Aorta (tissue), 5 donors: ENCODE data around the gene FMN2. TPM values are rescaled to one million over a fixed set of nuclear protein-coding genes. Genes with fewer than 3 reads are reported as not detected.

Source experiments
- ATAC-seq: fragments of 200-7000 bp; cut with Tn5 transposase; one replicate; pipeline ENCODE4 v1.9.1; 2022; ENCODE audit warnings: moderate library complexity; ENCODE audit not compliant: low FRiP score
- DNase-seq, 2 donors: peaks; one replicate each; pipeline ENCODE4 v3.0.0-alpha.2; 2020
- H3K27ac ChIP-seq, 2 donors: one replicate each; pipeline ENCODE4 v1.5.1; 2013; ENCODE audit warnings: low read length in 2 of 2, mild to moderate bottlenecking in 2 of 2, moderate library complexity in 2 of 2, control low read depth in 1 of 2, inconsistent platforms in 1 of 2, low read depth in 1 of 2
- H3K27me3 ChIP-seq, 2 donors: one replicate each; pipeline ENCODE4 v1.6.1; 2013; ENCODE audit warnings: control low read depth in 1 of 2, low read length in 1 of 2, mild to moderate bottlenecking in 1 of 2, moderate library complexity in 1 of 2; ENCODE audit not compliant: insufficient read depth in 2 of 2, control insufficient read depth in 1 of 2
- H3K36me3 ChIP-seq, 2 donors: one replicate each; pipeline ENCODE4 v1.6.1; 2013; ENCODE audit warnings: control low read depth in 1 of 2, low read length in 1 of 2, mild to moderate bottlenecking in 1 of 2; ENCODE audit not compliant: insufficient read depth in 2 of 2, control insufficient read depth in 1 of 2
- H3K4me1 ChIP-seq, 2 donors: one replicate each; pipeline ENCODE4 v1.6.1; 2013; ENCODE audit warnings: low read length in 2 of 2, control low read depth in 1 of 2, mild to moderate bottlenecking in 1 of 2, moderate library complexity in 1 of 2; ENCODE audit not compliant: insufficient read depth in 2 of 2, control insufficient read depth in 1 of 2
- H3K4me3 ChIP-seq, 2 donors: one replicate each; pipeline ENCODE4 v1.5.1; 2013; ENCODE audit warnings: low read length in 2 of 2, control low read depth in 1 of 2, mild to moderate bottlenecking in 1 of 2
- H3K9me3 ChIP-seq: one replicate; pipeline ENCODE4 v1.6.1; 2013; ENCODE audit warnings: mild to moderate bottlenecking, low read length; ENCODE audit not compliant: control insufficient read depth
- WGBS, 2 donors: extraction: QIAGEN DNeasy Blood & Tissue Kit; methylation state at CpG; one replicate each; pipeline ENCODE4 v1.1.7; 2013; 5-methylcytosine and 5-hydroxymethylcytosine counted together
- intact Hi-C, 2 donors: fragments of 100-400 bp; cut with DNase I; formaldehyde crosslinking; loops; one replicate each; pipeline versions ENCODE4 v1.14.2 to v1.15.0; 2022
- polyA plus RNA-seq, 2 donors: library from polyadenylated mRNA; stranded (reverse); fragments of 200-250 nt; gene quantifications; one replicate each; pipeline ENCODE4 v1.2.3, GENCODE V29; 2013
- total RNA-seq, 2 donors: library from RNA; stranded (reverse); fragmentation: NEBNext Ultra II Directional; extraction: Animal tissue kit (Norgen Biotek cat#: 25700); gene quantifications; one replicate each; pipeline ENCODE4 v1.2.1, GENCODE V29; 2021
- donor health status: healthy with polysubstance abuse.
- donor health status: Bipolar disorder and iron deficiency.
- donor health status: DM: no; HTN: no; CAD: no.
- donor health status: DM: no; HTN: no; CAD: no.
- donor health status: DM: yes; HTN: yes; CAD: no.

The FMN2 gene
- total and polyA plus RNA-seq, 4 donors: 0.10 to 1.1 (median 0.91) TPM

GRCh38 chr1:240343966-240344365, 252.3 kb downstream of the FMN2 start:
- Histone ChIP-seq H3K27me3 (no peaks in the 10 kb centered on the region), H3K9me3 (no peaks in the 10 kb centered on the region), H3K27ac (no peak overlapping the region), H3K36me3 (no peaks in the 10 kb centered on the region), H3K4me3 (no peak overlapping the region), H3K4me1 (no peaks in the 10 kb centered on the region)
- no peak for ATAC-seq
- no peak for DNase-seq
- intact Hi-C loops: no loop called here

- intact Hi-C loops: no loop called here
- H3K27ac ChIP-seq: no peak overlapping the region
Measured at GRCh38 chr1:240344918-240345317, 253.2 kb downstream of the FMN2 start.

DNA sequence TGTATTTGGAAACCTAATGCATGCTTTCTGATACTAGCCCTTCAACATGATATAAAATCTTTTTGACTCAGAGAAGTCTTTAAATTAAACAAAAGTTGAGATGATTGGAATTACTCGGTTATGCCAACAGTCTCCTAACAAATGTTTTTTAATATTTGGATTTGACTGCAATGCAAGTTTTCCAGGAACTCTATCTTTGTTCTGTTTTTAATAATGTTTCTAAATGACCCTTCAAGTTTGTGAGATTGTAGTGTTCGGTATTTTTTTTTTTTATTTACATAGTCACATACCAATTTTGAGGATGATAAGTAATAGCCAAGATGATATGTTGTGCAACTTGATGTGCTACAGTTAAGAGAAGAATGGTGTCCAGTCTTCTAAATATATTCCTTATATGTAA, 258.0 kb downstream of the FMN2 start:
- Histone ChIP-seq H3K36me3 (no peaks in the 10 kb centered on the region), H3K4me3 (no peak overlapping the region), H3K4me1 (no peaks in the 10 kb centered on the region), H3K27ac (no peak overlapping the region), H3K27me3 (no peaks in the 10 kb centered on the region), H3K9me3 (no peaks in the 10 kb centered on the region)
- intact Hi-C loops: no loop called here
- DNase-seq: no peak
- WGBS, 2 donors: 14 to 19% methylated on average over 2 of the region's 2 CpGs
- no peak for ATAC-seq

More at GRCh38 chr1:240344918-240345317, 253.2 kb downstream of the FMN2 start:
- no peaks in the 10 kb centered on the region for H3K36me3 ChIP-seq
- H3K4me3 ChIP-seq: no peak overlapping the region
- no peaks in the 10 kb centered on the region for H3K27me3 ChIP-seq
- no peaks in the 10 kb centered on the region for H3K4me1 ChIP-seq
- DNase-seq (no peak), ATAC-seq (no peak)
- no peaks in the 10 kb centered on the region for H3K9me3 ChIP-seq

DNA sequence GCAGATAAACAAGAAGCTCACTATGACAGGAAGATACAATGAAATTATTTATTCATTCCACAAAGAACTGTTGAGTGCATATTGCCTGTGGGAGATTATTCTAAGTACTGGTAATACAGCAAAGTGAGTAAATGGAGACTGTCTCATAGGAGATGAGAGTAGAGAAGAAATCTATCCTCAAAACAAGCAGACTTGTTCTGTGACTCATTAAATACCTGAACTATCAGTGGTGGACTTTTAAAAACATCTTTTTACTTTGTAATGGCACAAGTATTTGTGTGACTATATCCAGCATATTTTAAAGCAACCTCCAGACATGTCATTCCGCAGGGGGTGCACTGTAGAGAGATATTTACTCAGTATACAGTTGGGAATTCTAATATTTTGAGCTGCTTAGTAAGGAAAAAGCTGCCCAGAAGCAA, 259.2 kb downstream of the FMN2 start:
- no peak overlapping the region for H3K27ac ChIP-seq
- H3K36me3 ChIP-seq: no peaks in the 10 kb centered on the region
- H3K9me3 ChIP-seq: no peaks in the 10 kb centered on the region
- no peak for ATAC-seq
- no peaks in the 10 kb centered on the region for H3K4me1 ChIP-seq
- intact Hi-C loops: no loop called here
- H3K27me3 ChIP-seq: no peaks in the 10 kb centered on the region
- DNase-seq: no peak
- WGBS, 2 donors: 44 to 55% methylated on average over 1 of the region's 1 CpG
- H3K4me3 ChIP-seq: no peak overlapping the region

DNA sequence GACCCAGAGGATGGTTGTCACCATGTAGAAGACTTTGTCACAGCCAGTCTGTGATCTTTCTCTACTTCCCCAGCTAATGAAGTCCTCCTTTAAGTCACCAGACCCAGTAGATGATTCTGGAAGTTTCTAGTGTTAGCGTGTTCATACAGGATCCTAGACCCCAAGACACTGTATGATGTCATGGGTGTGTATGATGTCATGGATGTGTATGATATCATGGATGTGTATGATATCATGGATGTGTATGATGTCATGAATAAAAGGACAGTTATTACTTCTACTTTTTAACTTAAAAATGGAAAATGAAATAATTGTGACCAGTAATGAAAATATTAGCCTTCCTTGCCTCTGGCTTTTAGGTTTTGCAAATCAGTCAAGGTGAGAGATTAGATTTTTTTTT, 260.0 kb downstream of the FMN2 start:
- Histone ChIP-seq H3K4me3 (no peak overlapping the region), H3K4me1 (no peaks in the 10 kb centered on the region), H3K36me3 (no peaks in the 10 kb centered on the region), H3K9me3 (no peaks in the 10 kb centered on the region), H3K27ac (no peak overlapping the region), H3K27me3 (no peaks in the 10 kb centered on the region)
- WGBS, 2 donors: 93 to 100% methylated on average over 1 of the region's 1 CpG
- DNase-seq (no peak), ATAC-seq (no peak)
- intact Hi-C loops: no loop called here

DNA sequence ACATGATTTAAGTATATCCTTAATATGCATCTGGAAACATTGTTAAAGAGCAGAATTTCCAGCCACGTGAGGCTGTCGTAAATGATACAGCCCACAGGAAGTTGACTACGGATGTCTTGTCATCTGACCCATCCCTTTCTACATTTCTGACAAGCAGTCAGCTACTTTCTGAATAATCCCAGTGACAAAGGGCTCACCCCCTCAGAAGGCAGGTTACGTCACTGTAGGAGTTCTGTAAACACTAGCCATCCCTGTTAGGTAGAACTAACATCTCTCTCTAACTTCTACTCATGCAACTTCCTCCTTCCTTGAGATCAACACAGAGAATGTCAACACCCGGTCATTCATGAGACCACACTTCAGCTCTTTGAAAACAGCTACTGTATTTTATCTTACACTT, 261.1 kb downstream of the FMN2 start:
- DNase-seq (no peak), ATAC-seq (no peak)
- H3K4me1 ChIP-seq: no peaks in the 10 kb centered on the region
- no peaks in the 10 kb centered on the region for H3K9me3 ChIP-seq
- WGBS, 2 donors: 53 to 55% methylated on average over 5 of the region's 5 CpGs
- no peak overlapping the region for H3K27ac ChIP-seq
- no peak overlapping the region for H3K4me3 ChIP-seq
- no peaks in the 10 kb centered on the region for H3K27me3 ChIP-seq
- intact Hi-C loops: no loop called here
- no peaks in the 10 kb centered on the region for H3K36me3 ChIP-seq

GRCh38 chr1:240356568-240356967, 264.9 kb downstream of the FMN2 start:
- 68 to 88% methylated on average over 1 of the region's 1 CpG for WGBS, 2 donors
- ATAC-seq: no peak

GRCh38 chr1:240362046-240362445, 270.4 kb downstream of the FMN2 start:
- 88% methylated on average over 5 of the region's 5 CpGs for WGBS, 2 donors
- ATAC-seq: no peak

More at GRCh38 chr1:240356568-240356967, 264.9 kb downstream of the FMN2 start:
- H3K27me3 ChIP-seq: no peaks in the 10 kb centered on the region
- no peaks in the 10 kb centered on the region for H3K4me1 ChIP-seq
- H3K4me3 ChIP-seq: no peak overlapping the region
- H3K9me3 ChIP-seq: peaks cover 2% of the 10 kb centered on the region
- intact Hi-C loops: no loop called here
- H3K36me3 ChIP-seq: no peaks in the 10 kb centered on the region
- H3K27ac ChIP-seq: no peak overlapping the region
- DNase-seq: no peak

GRCh38 chr1:240362826-240363225, 271.1 kb downstream of the FMN2 start:
- Histone ChIP-seq H3K27me3 (no peaks in the 10 kb centered on the region), H3K4me3 (no peak overlapping the region), H3K4me1 (no peaks in the 10 kb centered on the region), H3K27ac (no peak overlapping the region), H3K9me3 (peaks cover 2% of the 10 kb centered on the region), H3K36me3 (no peaks in the 10 kb centered on the region)
- 47 to 92% methylated on average over 2 of the region's 2 CpGs for WGBS, 2 donors
- intact Hi-C loops: no loop called here
- ATAC-seq: no peak
- DNase-seq: no peak

More at GRCh38 chr1:240362046-240362445, 270.4 kb downstream of the FMN2 start:
- peaks cover 2% of the 10 kb centered on the region for H3K9me3 ChIP-seq
- H3K4me3 ChIP-seq: no peak overlapping the region
- H3K36me3 ChIP-seq: no peaks in the 10 kb centered on the region
- no peaks in the 10 kb centered on the region for H3K27me3 ChIP-seq
- intact Hi-C loops: no loop called here
- H3K27ac ChIP-seq: no peak overlapping the region
- DNase-seq: no peak
- H3K4me1 ChIP-seq: no peaks in the 10 kb centered on the region
